Measurements from ENCODE around the gene BCAM.

DNA sequence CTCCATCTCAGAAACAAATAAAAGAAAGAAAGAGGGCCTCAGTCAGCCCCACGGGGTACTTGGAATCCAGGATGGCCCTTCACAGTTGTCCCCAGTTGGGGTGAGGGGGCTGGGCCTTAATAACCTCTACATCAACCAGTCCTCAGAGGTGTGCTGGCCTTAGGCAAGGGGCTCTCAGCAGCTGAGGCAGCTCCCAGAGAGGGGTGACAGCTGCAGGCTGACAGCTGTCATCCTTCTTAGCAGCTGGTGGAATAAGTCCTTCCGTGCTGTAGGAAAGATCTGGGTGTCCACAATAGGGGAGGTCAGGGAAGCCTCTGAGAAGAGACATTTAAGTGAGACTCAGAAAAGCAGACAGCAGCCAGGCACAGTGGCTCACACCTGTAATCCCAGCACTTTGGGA lies 7.4 kb downstream of the BCAM start:
- TF ChIP-seq, protein P1, sequence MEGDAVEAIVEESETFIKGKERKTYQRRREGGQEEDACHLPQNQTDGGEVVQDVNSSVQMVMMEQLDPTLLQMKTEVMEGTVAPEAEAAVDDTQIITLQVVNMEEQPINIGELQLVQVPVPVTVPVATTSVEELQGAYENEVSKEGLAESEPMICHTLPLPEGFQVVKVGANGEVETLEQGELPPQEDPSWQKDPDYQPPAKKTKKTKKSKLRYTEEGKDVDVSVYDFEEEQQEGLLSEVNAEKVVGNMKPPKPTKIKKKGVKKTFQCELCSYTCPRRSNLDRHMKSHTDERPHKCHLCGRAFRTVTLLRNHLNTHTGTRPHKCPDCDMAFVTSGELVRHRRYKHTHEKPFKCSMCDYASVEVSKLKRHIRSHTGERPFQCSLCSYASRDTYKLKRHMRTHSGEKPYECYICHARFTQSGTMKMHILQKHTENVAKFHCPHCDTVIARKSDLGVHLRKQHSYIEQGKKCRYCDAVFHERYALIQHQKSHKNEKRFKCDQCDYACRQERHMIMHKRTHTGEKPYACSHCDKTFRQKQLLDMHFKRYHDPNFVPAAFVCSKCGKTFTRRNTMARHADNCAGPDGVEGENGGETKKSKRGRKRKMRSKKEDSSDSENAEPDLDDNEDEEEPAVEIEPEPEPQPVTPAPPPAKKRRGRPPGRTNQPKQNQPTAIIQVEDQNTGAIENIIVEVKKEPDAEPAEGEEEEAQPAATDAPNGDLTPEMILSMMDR (IDR thresholded peaks at IDR 0.05; ENCODE audit: low read depth, low read length): no peak
- TF ChIP-seq EZH2phosphoT487 (IDR thresholded peaks at IDR 0.05; ENCODE audit: low read depth): no peak

Measured in OCI-LY3 (cell line).